HG03520 (cell line): Measurements from ENCODE around the gene KMT2A.
"Not testable (repeated sequence)": the region's sequence is repeated elsewhere in the genome, so short reads cannot be mapped to it uniquely, and the experiment has no call there.

ENCODE experiments used
- ATAC-seq: cut with Tn5 transposase; IDR thresholded peaks from one replicate; pipeline ENCODE4 v1.9.1; 2021; ENCODE audit warnings: mild to moderate bottlenecking, moderate library complexity; ENCODE audit not compliant: unreplicated experiment

Gene KMT2A

DNA sequence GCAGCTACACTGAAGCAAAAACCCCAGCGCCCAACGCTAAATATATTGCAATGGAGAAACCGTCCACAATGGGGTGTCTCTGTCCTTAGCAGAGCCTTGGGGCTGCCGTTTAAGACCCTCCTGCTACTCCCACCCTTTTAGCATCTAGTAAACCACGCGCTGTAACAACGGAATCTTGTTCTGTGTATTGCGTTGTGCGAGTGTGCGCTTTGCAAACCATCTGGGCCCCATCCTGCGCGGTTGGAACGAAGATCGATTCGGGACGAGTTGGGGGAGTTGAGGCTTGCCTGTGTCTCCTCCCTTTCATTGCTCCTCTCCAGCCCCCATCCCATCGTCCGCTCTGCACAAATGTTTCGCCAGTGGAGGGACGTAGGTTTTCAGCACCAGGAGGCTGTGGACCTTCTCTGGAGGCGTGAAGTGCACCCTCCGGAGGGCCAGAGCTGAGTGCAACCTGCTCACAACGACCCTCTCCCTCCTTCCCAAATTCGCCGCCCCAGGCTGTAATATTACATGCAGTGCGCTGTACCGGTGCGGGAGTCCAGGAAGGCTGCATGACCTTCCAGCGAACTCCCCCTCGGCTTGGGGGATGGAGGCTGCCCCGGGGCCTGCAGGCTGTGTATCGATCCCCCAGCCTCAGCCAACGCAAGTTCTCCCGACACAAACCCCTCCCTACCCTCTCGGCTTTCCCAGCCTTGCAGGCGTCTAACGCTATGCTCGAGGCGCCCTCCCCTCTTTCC is 1.6 kb upstream of the KMT2A start:
- no peak for ATAC-seq

DNA sequence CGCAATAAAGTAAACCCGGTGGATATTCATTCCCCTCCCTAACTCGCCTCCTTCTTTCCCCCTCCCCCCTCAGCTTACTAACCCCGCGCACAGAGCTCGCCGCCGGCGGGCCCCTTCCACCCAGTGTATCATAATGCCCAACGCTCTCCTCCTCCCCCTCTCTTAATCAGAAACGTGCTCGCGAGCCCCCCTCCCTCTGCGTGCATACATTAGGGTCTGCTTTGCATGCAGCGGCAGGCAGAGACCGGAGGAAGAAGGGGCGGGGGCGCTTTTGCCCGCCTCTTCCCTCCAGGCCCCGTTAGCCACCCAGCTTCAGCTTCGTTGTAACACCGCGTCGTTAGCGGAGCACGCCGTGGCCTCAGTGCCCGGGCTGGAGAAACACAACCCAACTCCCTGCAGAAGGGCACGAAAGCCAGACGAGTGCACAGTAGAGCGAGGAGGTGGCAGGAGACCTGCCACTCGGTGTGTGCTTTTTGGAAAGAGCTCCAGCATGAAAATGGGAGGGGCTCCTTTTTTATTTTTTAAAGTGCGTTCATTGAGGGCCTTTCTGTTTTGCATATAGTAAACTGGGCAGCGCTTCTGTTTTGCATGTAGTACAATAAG is 901 bp upstream of the KMT2A start:
- no peak for ATAC-seq

DNA sequence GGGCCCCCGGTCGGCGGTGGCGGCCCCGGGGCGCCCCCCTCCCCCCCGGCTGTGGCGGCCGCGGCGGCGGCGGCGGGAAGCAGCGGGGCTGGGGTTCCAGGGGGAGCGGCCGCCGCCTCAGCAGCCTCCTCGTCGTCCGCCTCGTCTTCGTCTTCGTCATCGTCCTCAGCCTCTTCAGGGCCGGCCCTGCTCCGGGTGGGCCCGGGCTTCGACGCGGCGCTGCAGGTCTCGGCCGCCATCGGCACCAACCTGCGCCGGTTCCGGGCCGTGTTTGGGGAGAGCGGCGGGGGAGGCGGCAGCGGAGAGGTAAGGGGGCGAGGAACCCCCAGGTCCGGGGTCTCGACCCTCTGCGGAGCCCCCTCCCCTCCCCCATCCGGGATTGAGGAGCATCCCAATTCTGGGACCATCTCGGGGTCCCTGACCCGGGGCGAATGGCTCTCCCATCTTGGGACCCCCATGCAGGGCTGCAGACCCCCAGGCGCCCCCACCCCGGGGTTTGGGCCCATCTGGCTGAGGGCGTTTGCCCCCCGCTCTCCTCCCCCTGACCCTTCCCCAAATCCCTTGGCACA is 431 bp downstream of the KMT2A start:
- ATAC-seq = peak; percentile 13

DNA sequence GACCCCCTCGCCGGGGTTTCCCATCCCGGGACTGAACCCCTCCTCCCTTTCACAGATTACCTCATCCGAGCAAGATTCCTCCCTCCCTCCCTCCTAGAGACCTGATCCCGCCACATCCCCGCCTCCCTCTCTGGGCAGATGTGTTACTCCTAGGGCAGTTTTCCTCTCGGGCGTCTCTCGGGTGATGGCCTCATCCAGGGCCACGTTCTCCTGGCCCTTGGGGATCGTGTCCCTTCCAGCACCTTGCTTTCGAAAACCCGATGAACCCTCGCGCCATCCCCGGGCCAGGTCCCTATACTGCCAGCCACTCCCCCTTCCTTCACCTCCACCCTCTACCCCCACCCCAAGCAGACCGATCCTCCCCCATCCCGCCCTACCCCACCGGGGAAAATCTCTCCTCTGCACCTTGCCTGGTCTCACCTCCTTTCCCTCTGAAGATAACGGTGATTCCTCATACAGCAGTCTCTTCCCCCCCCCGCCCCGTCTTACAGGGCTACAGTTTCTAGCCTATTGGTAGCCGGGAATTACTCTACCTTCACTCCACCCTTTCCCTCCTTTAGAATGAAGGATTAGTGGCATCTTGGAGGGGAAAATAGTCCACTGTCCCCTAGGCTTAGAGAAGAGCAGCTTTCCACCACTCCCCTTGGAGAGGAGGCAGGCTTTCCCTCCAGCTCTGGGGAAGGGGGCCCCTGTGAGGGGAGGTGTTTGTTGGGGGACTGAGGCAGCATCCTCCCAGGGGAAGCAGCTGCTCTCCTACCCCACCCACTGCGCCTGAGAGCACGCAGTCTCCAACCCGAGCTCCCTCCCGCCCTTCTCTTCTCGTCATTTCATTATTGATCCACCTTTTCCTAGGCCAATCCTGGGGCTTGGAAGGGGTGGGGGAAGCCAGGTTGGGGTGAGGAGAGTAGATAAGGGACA is 1.2 kb downstream of the KMT2A start:
- no peak for ATAC-seq

DNA sequence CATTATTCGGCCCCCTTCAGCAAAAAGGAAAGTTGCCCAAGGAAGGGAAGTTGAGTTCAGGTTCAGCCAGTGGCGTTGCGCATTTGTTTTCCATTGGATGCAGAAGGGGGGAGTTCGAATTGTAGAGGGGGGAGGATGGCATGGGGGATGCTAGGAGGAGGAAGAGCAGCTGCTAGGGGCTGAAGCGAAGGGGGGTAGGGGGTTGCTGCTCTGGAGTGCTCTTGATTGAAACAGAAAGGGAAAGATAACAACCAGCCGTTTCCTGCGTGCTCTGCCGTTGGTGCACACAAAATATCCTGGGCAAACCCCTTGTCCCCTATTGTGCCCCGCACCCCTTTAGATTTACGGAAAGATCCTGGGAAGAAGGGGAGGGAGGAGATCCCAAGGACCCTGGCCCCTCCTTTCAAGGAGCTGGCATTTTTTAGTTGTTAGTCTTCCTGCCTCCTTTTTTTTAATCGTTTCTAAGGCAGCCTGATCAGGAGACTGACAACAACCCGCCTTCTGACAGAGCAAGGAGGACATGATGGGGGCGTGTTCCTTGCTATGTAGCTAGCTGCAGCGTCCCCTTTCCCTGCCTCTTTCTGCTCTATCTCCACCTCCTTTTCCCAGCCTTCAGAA is 2.1 kb downstream of the KMT2A start:
- ATAC-seq = no peak

DNA sequence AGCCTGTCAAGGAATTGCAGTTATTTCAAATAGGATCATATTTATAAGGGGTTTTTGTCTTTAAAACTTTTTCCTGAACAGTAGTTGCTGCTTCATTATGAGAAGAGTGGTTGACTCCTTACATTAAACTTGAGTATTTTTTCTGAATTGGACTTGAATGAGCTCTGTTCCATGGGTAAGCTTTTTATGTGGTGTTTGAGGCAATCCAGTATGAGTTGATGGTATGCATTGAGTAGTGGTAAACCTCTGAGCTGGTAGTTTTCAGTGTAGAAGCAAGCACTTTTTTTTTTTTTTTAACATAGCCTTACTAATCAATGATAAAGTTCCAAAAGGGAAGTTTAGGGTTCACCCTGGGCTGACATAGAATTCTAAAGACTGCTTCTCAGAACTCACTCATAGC is 3.4 kb downstream of the KMT2A start:
- no peak for ATAC-seq

DNA sequence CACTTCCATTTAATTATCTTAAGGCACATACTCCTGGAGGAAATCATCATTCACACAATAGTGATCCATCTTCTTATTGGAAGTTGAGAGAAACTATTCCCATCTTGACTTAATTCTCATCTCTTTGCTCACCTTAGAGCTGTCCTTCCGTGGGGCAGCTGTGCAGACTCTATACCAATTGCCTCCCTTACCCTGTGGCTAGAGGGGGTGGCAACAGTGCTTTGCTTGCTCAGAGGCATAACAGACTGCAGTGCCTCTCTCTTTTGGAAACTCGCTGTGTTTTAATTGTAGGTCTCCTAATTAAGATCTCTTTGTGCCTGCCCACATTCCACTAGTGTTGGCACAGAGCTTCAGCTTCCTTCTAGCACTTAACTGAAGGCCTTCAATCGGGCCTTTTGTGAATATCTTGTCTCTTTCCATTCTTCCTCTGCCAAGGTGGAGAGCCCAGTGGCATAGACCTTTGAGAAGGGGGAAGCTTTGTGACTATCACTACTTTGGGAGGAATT is 5.5 kb downstream of the KMT2A start:
- no peak for ATAC-seq

DNA sequence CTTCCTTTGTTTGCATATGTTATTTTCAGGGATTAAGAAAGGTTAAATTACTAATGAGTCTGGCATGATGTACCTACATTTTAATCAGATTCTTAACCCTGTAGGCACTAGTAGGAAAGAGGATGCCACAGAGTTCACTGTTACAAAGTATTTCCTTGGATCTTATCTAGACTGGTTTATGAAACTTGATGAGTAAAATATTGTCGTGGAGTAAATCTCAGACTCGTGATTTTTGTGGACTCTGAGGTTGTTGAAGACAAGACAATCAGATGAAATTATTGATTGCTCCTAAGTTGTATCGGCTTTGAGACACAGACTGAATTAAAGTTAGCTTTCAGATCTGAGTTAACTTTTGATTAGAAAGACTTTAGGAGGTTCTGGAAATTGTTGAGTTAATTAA is 6.0 kb downstream of the KMT2A start:
- ATAC-seq = no peak

DNA sequence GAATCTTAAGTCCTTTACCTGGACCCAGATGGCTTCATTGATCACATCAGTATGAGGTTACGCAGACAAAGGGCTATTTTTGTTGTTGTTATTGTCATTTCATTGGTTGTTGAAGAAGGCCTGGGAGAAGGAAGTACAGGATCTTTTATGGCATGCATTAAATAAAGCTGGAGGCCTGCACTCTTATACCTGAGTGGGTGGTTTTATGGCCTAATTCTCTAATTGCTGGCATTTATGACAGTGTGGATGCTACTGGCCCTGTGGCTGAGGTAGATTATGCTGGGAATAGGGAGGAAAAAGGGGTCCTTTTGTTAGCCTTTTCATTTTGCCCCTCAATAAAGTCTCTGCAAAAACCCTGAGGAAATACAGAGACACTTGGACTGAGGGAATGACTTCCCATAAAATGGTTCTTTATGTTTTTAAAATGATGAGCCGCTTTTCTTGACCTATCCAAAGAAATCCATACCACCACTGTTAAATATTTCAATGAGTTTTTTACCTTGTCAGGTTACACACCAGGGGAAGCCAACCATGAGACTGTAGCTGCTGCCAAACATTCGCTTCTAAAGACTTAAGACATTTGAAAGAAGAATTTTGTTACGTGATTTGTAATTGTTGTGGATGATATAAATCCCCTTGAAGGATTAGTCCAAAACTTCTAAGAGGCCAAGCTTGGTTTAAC is 6.8 kb downstream of the KMT2A start:
- ATAC-seq = no peak

DNA sequence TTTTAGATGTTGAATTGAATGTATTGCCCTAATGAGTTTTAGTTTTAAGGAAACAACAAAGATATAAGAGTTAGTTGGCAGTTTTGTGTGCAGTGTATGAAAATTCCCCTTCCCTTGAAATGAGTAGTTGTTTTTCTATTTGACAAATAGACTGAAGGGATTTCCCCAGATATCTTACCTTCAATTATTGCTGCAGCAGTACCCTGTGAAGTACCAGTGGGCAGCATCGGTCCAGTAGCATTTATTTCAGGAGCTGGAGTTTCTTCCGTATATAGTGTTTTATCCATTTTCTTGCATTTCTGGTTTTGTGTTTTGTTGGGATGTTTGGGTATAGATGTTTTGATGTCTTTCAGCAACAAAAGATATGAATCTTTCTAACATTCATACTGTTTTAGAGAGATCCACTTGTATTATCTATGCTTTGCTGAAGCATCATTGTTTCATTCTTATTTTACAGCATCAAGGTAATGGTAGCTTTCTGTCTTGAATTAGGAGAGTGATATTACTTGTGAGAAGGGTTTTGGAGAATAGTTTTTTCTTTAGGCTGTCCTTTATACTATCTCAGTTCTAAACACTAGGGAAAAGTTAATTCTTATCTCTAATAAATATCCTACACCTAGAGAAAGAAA is 7.4 kb downstream of the KMT2A start:
- ATAC-seq = peak; percentile 44

DNA sequence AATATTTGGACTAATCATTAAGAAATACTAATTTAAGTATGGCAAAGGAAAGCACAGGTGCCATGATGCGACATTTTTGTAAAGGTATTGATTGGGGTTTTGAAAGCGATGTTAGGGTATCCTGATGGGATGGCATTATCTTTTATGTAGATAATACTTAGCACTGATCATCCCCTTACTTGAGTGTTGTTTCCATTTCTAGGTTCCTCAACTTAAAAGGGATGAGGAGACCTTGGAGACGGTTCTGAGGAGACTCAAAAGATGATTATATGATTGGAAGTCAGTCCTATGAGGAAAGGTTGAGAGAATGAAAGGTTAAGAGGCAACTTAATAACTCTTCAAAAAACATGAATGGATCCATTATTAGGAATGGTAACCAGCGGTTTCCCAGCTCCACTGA is 11.1 kb downstream of the KMT2A start:
- ATAC-seq = no peak

DNA sequence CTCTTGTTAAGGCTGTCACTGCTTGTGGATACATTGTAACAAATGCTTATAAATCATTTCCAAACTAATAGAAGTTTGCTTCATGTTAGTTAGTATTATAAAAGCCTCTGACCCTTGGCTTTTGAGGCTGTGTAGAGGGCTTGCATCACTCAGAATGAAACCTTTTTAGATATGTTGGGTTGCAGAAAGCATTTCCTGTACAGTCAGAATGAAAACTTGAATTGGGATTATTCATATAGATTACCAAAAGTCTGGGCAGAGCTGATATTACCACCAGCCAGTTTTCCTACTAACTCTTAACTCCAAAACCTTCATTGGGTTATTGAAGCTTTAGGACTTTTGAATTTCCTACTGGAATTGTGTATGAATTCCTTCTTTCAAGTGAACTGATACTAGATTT is 12.0 kb downstream of the KMT2A start:
- peak; percentile 81 for ATAC-seq

DNA sequence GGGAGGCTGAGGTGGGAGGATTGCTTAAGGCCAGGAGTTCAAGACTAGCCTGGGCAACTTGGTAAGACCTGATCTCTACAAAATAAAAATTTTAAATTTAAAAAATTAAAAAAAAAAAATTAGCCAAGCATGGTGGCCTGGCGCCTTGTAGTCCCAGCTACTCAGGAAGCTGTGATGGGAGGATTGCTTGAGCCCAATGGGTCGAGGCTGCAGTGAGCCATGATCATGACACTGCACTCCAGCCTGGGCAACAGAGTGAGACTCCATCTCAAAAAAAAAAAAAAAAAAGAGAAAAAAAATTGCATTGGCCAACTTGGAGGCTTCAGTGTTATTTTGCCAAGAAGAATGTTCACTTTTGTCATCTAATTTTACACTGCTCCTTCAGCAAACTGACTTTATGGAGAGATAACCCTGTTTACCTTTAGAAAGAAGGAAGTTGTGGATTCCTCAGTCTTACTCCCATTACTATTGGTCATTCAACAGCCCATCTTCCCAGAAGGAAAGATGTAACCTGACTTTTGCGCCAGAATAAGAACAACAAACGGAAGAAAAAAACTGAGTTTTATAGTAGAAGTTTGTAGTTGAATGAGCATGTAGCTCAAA is 13.1 kb downstream of the KMT2A start:
- ATAC-seq = no peak

DNA sequence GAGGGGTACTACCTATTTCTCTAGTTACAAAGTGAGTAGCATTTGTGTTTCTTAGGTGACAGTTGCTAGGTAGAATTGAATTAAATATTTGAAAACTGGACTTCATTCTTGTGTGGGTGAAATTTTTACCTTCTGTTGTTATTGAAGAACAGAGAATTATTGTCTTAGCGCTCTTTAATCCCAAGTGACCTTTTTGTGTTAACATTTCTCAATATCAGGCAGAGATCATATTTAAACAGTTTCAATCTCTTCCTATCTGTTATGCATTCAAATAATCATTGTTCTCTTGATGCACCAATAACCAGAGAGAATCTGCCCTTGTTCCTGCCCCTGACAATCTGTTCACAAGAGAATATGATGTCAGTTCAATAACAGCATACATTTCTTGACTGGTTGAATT is 14.2 kb downstream of the KMT2A start:
- ATAC-seq = no peak

DNA sequence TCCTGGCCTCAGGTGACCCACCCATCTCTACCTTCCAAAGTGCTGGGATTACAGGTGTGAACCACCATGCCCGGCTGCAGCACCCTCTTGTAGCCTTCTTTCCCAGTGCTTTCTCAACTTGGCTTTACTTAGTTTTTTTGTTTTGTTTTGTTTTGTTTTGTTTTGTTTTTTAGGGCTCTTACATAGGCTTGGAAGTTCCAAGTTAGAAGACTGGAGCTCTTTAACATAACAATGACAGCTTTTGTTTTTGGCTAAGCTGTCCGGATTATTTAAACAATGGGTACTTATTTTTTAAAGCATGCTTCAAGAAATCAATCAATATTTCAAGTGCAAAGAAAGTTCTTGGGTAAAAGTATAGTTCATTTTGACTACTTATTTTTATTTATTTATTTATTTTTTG is 25.9 kb downstream of the KMT2A start:
- no peak for ATAC-seq

DNA sequence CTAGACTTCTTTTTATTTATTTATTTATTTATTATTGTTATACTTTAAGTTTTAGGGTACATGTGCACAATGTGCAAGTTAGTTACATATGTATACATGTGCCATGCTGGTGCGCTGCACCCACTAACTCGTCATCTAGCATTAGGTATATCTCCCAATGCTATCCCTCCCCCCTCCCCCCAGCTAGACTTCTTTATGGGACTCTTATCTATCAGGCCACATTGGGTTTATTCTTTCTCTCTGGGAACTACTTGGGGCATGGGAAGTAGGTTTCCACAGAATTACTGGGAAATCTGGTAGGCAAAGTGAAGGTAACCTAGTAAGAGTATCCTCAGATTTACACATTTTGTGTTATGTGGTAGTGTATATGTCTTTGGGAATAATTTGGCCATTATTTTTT is 32.7 kb downstream of the KMT2A start:
- not testable (repeated sequence) for ATAC-seq

DNA sequence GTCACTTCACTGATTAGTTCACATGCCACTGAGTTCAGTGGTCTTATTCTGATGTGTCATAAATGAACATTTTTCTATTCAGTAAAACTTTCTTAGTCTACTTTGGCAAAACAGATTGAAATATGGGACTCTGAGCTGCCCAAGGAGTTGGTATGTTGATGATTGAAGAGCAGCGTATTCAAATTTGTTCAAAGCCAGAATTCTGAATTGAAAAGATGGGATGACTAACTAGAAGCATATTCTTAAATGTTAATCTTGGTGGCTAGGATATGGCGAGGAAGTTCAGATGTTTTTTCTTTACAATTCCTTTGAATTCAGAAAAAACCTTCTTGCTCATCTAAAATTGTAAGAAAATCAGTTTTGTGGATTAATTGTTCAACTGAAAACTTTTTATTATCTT is 34.7 kb downstream of the KMT2A start:
- no peak for ATAC-seq

DNA sequence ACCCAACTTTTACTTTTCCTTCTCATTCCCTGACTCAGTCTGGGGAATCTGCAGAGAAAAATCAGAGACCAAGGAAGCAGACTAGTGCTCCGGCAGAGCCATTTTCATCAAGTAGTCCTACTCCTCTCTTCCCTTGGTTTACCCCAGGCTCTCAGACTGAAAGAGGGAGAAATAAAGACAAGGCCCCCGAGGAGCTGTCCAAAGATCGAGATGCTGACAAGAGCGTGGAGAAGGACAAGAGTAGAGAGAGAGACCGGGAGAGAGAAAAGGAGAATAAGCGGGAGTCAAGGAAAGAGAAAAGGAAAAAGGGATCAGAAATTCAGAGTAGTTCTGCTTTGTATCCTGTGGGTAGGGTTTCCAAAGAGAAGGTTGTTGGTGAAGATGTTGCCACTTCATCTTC is 37.2 kb downstream of the KMT2A start:
- no peak for ATAC-seq

DNA sequence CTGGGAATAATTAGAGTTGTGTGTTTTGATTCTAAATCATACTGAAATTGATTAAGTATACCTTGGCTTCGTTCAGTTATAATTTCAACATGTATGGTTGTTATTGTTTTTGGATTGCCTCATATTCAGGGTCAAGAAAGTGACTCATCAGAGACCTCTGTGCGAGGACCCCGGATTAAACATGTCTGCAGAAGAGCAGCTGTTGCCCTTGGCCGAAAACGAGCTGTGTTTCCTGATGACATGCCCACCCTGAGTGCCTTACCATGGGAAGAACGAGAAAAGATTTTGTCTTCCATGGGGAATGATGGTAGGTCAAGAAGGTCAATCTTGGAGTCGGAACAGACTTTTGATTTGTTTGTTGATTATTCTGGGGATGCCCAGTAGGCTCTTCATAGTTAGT is 40.4 kb downstream of the KMT2A start:
- no peak for ATAC-seq
